ENCODE measurements around the gene CAMK1G. TPM values are rescaled to one million over a fixed set of nuclear protein-coding genes. Genes with fewer than 3 reads are reported as not detected.

The CAMK1G gene
- total RNA-seq, 1 experiment from 2014 or later = not detected

- DNase-seq (ENCODE audit: low read depth, low spot score) (peak; percentile 89), ATAC-seq (peak; percentile 28; the same call in 1 of the 2 replicates)
- intact Hi-C loops (cut with micrococcal nuclease) = no loop called here
- Histone ChIP-seq H3K27me3 (ENCODE audit: insufficient read depth, low read length) (no peaks in the 10 kb centered on the region), H4K20me1 (ENCODE audit: insufficient read depth) (no peaks in the 10 kb centered on the region), H3K79me2 (ENCODE audit: insufficient read depth, low read length) (0 out of 2 replicates have a peak, but pooled peaks cover 6% of the 10 kb centered on the region), H3K36me3 (ENCODE audit: control insufficient read depth in 1 of 2, insufficient read depth in 2 of 2, low read length in 2 of 2) (peaks cover 0 to 7% of the 10 kb centered on the region in 2 experiments; a peak in 1 of 4 replicates), H3K27ac (ENCODE audit: low read depth, low read length) (peak overlapping the region; percentile 67), H3K4me1 (ENCODE audit: control insufficient read depth in 1 of 2, insufficient read depth in 2 of 2, low read length in 2 of 2) (peaks cover 53 to 69% of the 10 kb centered on the region in 2 experiments), H3K4me3 (replicated peaks in 1 of 2; ENCODE audit: low read depth in 1 of 2, low read length in 2 of 2) (peak overlapping the region; percentile 5 to 29; a peak in 2 of 4 replicates), H3K9me2 (ENCODE audit: insufficient read depth) (no peaks in the 10 kb centered on the region), H2AFZ (ENCODE audit: low read depth, low read length, poor library complexity, severe bottlenecking) (no peak overlapping the region), H3K9ac (ENCODE audit: low read length) (peak overlapping the region; percentile 38), H3K9me3 (ENCODE audit: control insufficient read depth in 1 of 2, insufficient read depth in 1 of 2, low read depth in 1 of 2, low read length in 2 of 2) (no peaks in the 10 kb centered on the region), H3K4me2 (ENCODE audit: low read length) (peak overlapping the region; percentile 88)
- ChIA-PET POLR2A (interaction anchor here (0.8 to 1.9 kb wide), 4 partner anchors 18 to 99 kb away, joined by 3 to 4 read pairs (median 3); no protein-coding TSS in a partner anchor), RAD21 (ENCODE audit: low non-redundant PET in 1 of 2, low total read pairs in 2 of 2, uncharacterized antibody in 2 of 2, unreplicated experiment in 2 of 2) (no interaction called here), CTCF (interaction anchor here (1.3 to 2.1 kb wide), 2 partner anchors 22 to 41 kb away, joined by 4 to 8 read pairs; no protein-coding TSS in a partner anchor)
- no TSS peak for BruUV-seq (replicated peaks)
- TF ChIP-seq POLR2AphosphoS5 (IDR thresholded peaks at IDR 0.05; ENCODE audit: low read depth, low read length) (peak; percentile 54; the same call in 1 of the 2 replicates), SRF (IDR thresholded peaks at IDR 0.05; ENCODE audit: low read depth) (no peak), TCF7L2 (IDR thresholded peaks at IDR 0.05; ENCODE audit: borderline replicate concordance, extremely low read depth, insufficient read depth, insufficient read length) (peak; percentile 42)
Observed at GRCh38 chr1:209648931-209649776, 65.6 kb downstream of the CAMK1G start.

GRCh38 chr1:209650454-209650853 lies 66.9 kb downstream of the CAMK1G start:
- peak overlapping the region in 1 of 2 experiments; percentile 57; a peak in 3 of 4 replicates for H3K4me3 ChIP-seq (replicated peaks in 1 of 2; ENCODE audit: low read depth in 1 of 2, low read length in 2 of 2)
- 0 out of 2 replicates have a peak overlapping the region, but pooled peaks have one; percentile 46 for H3K27ac ChIP-seq (ENCODE audit: low read depth, low read length)
- H3K9me2 ChIP-seq (ENCODE audit: insufficient read depth) = no peaks in the 10 kb centered on the region
- DNase-seq (ENCODE audit: low read depth, low spot score) = no peak
- no peaks in the 10 kb centered on the region for H3K27me3 ChIP-seq (ENCODE audit: insufficient read depth, low read length)
- BruUV-seq (replicated peaks) = no TSS peak
- peak overlapping the region; percentile 88 for H3K4me2 ChIP-seq (ENCODE audit: low read length)
- H3K9ac ChIP-seq (ENCODE audit: low read length) = peak overlapping the region; percentile 72
- H3K4me1 ChIP-seq (ENCODE audit: control insufficient read depth in 1 of 2, insufficient read depth in 2 of 2, low read length in 2 of 2) = peaks cover 58 to 82% of the 10 kb centered on the region in 2 experiments
- H3K36me3 ChIP-seq (ENCODE audit: control insufficient read depth in 1 of 2, insufficient read depth in 2 of 2, low read length in 2 of 2) = peaks cover 0 to 7% of the 10 kb centered on the region in 2 experiments; a peak in 1 of 4 replicates
- intact Hi-C loops (cut with micrococcal nuclease) = no loop called here
- ATAC-seq = no peak
- no peak overlapping the region for H2AFZ ChIP-seq (ENCODE audit: low read depth, low read length, poor library complexity, severe bottlenecking)
- POLR2A ChIA-PET = interaction anchor here (1.5 kb wide), 1 partner anchor 84 kb away, joined by 3 read pairs; no protein-coding TSS in a partner anchor
- no peaks in the 10 kb centered on the region for H3K9me3 ChIP-seq (ENCODE audit: control insufficient read depth in 1 of 2, insufficient read depth in 1 of 2, low read depth in 1 of 2, low read length in 2 of 2)
- RAD21 ChIA-PET (ENCODE audit: low non-redundant PET in 1 of 2, low total read pairs in 2 of 2, uncharacterized antibody in 2 of 2, unreplicated experiment in 2 of 2) = no interaction called here
- CTCF ChIA-PET = interaction anchor here (1.3 to 2.1 kb wide), 2 partner anchors 23 to 40 kb away, joined by 4 to 8 read pairs; no protein-coding TSS in a partner anchor
- H3K79me2 ChIP-seq (ENCODE audit: insufficient read depth, low read length) = 0 out of 2 replicates have a peak, but pooled peaks cover 6% of the 10 kb centered on the region
- no peaks in the 10 kb centered on the region for H4K20me1 ChIP-seq (ENCODE audit: insufficient read depth)
- no peak for TF ChIP-seq SP1 (IDR thresholded peaks at IDR 0.05; ENCODE audit: low read depth)
- no peak for TF ChIP-seq FOSL1 (IDR thresholded peaks at IDR 0.05; ENCODE audit: low read depth)
- TF ChIP-seq CTCF (IDR thresholded peaks at IDR 0.05 in 2 of 3, conservative IDR thresholded peaks at IDR 0.05 in 1 of 3; ENCODE audit: borderline replicate concordance in 1 of 3, insufficient read depth in 1 of 3, low read depth in 2 of 3, low read length in 2 of 3) = no peak
- TF ChIP-seq ZNF274 (IDR thresholded peaks at IDR 0.05; ENCODE audit: low read depth, low read length) = no peak
- TF ChIP-seq CEBPB (IDR thresholded peaks at IDR 0.05; ENCODE audit: low read depth) = no peak
- TF ChIP-seq MAX (IDR thresholded peaks at IDR 0.05) = no peak
- TF ChIP-seq ZBTB33 (IDR thresholded peaks at IDR 0.05; ENCODE audit: extremely low read depth, insufficient replicate concordance, low read length) = no peak
- no peak for TF ChIP-seq ELF1 (IDR thresholded peaks at IDR 0.05; ENCODE audit: borderline replicate concordance, low read depth)
- TF ChIP-seq EGR1 (IDR thresholded peaks at IDR 0.05; ENCODE audit: low read depth) = no peak
